Caco-2 (cell line): ENCODE data around the gene CDC42EP5. TPM values are rescaled to one million over a fixed set of nuclear protein-coding genes. Genes with fewer than 3 reads are reported as not detected.
A peak's percentile ranks its signal among the peaks of the same experiment; 100 is the strongest.

ENCODE experiments used
- BruUV-seq: library from RNA; stranded (reverse); fragments of 400-500 nt; replicated peaks from 2 replicates; lab custom pipeline; 2021; lab: Mats Ljungman, UMichigan
- CTCF ChIA-PET: fragments of 300-600 bp; sonication (Branson Sonifier 250); formaldehyde crosslinking; loops from one replicate; lab custom pipeline; 2022; ENCODE audit warnings: antibody characterized with exemption; lab: Charles Lee
- POLR2A ChIA-PET: fragments of 300-600 bp; sonication (Branson Sonifier 250); formaldehyde crosslinking; loops from one replicate; lab custom pipeline; 2022; ENCODE audit warnings: antibody characterized with exemption; lab: Charles Lee
- DNase-seq, 2 experiments: peaks; one replicate each; pipeline versions ENCODE4 v3.0.0 to v3.0.0-alpha.2; 2020 to 2022
- H3K27me3 ChIP-seq: replicated peaks from 2 replicates; pipeline ENCODE4 v1.6.0; 2011; ENCODE audit warnings: low read length; ENCODE audit not compliant: control insufficient read depth, insufficient read depth
- H3K36me3 ChIP-seq: 2 replicates; pipeline ENCODE4 v1.5.1; 2011; ENCODE audit warnings: low read length; ENCODE audit not compliant: control insufficient read depth, insufficient read depth
- H3K4me1 ChIP-seq: fragments of 250-450 bp; sonication (Bioruptor Pico); 2 replicates; pipeline ENCODE4 v1.5.1; 2020; ENCODE audit warnings: mild to moderate bottlenecking
- H3K4me3 ChIP-seq: 2 replicates; pipeline ENCODE4 v1.5.1; 2011; ENCODE audit warnings: low read depth, mild to moderate bottlenecking, control low read depth, low read length
- H3K9me3 ChIP-seq: fragments of 250-450 bp; sonication (Bioruptor Pico); 2 replicates; pipeline ENCODE4 v1.5.1; 2020; ENCODE audit warnings: mild to moderate bottlenecking, moderate library complexity
- H3K27ac Mint-ChIP-seq: one replicate; pipeline ENCODE4 v1.8.0; 2022; ENCODE audit warnings: mixed read lengths; ENCODE audit not compliant: unreplicated experiment
- H3K27me3 Mint-ChIP-seq: one replicate; pipeline ENCODE4 v1.8.0; 2022; ENCODE audit warnings: mixed read lengths; ENCODE audit not compliant: insufficient read depth, unreplicated experiment
- H3K36me3 Mint-ChIP-seq: one replicate; pipeline ENCODE4 v1.8.0; 2022; ENCODE audit warnings: mild to moderate bottlenecking, mixed read lengths; ENCODE audit not compliant: insufficient read depth, unreplicated experiment
- H3K4me1 Mint-ChIP-seq: one replicate; pipeline ENCODE4 v1.8.0; 2022; ENCODE audit warnings: low read depth, mixed read lengths; ENCODE audit not compliant: unreplicated experiment
- H3K4me3 Mint-ChIP-seq: one replicate; pipeline ENCODE4 v1.8.0; 2022; ENCODE audit warnings: mild to moderate bottlenecking, moderate library complexity, mixed read lengths; ENCODE audit not compliant: unreplicated experiment
- H3K9me3 Mint-ChIP-seq: one replicate; pipeline ENCODE4 v1.8.0; 2022; ENCODE audit warnings: mixed read lengths; ENCODE audit not compliant: unreplicated experiment
- CTCF ChIP-seq, 2 experiments: fragments of 200-600 bp in 1 of 2; IDR thresholded peaks; 1 replicate in 1 of 2; 2 replicates in 1 of 2; pipeline versions ENCODE4 v1.5.1 to v1.8.0; 2011 to 2022; ENCODE audit warnings: antibody characterized with exemption in 1 of 2, control low read depth in 1 of 2, inconsistent platforms in 1 of 2, low read depth in 1 of 2, low read length in 1 of 2, mild to moderate bottlenecking in 1 of 2, moderate library complexity in 1 of 2; ENCODE audit not compliant: insufficient read depth in 1 of 2, severe bottlenecking in 1 of 2, unreplicated experiment in 1 of 2
- intact Hi-C: fragments of 100-400 bp; cut with micrococcal nuclease; formaldehyde crosslinking; loops from one replicate; pipeline ENCODE4 v1.10.0; 2022; ENCODE audit not compliant: unreplicated experiment
- total RNA-seq: library from RNA; stranded (reverse); gene quantifications from 2 replicates; pipeline ENCODE4 v1.2.3, GENCODE V29; 2022

The CDC42EP5 gene
- total RNA-seq, 1 experiment from 2014 or later, result 8.6 TPM

- Mint-ChIP-seq H3K36me3 (no peaks in the 10 kb centered on the region), H3K27ac (no peak overlapping the region), H3K27me3 (peaks cover 11% of the 10 kb centered on the region), H3K4me3 (no peak overlapping the region), H3K4me1 (no peaks in the 10 kb centered on the region), H3K9me3 (peaks cover 10% of the 10 kb centered on the region)
- H3K4me1 ChIP-seq, result peaks cover 7% of the 10 kb centered on the region; the same call in 1 of the 2 replicates
- intact Hi-C loops, result no loop called here
- no peak overlapping the region for H3K4me3 ChIP-seq
- H3K9me3 ChIP-seq, result no peaks in the 10 kb centered on the region
- BruUV-seq, result no TSS peak
- CTCF ChIA-PET, result no interaction called here
- no peaks in the 10 kb centered on the region for H3K36me3 ChIP-seq
- POLR2A ChIA-PET, result no interaction called here
- TF ChIP-seq CTCF (IDR thresholded peaks at IDR 0.05; ENCODE audit: insufficient read depth in 1 of 2, low read depth in 1 of 2, low read length in 1 of 2, severe bottlenecking in 1 of 2, unreplicated experiment in 1 of 2), result no peak
- no peaks in the 10 kb centered on the region; the same call in 1 of the 2 replicates for H3K27me3 ChIP-seq
- DNase-seq, result no peak
Observed at GRCh38 chr19:54521022-54521859, 48.1 kb upstream of the CDC42EP5 start.

GRCh38 chr19:54518844-54519243 is 45.7 kb upstream of the CDC42EP5 start:
- intact Hi-C loops, result no loop called here
- H3K27ac Mint-ChIP-seq, result no peak overlapping the region
- H3K4me3 Mint-ChIP-seq, result no peak overlapping the region
- no peaks in the 10 kb centered on the region for H3K9me3 ChIP-seq
- DNase-seq, result no peak
- POLR2A ChIA-PET, result no interaction called here
- H3K4me1 Mint-ChIP-seq, result no peaks in the 10 kb centered on the region
- H3K27me3 ChIP-seq, result no peaks in the 10 kb centered on the region
- H3K36me3 Mint-ChIP-seq, result no peaks in the 10 kb centered on the region
- no peak overlapping the region for H3K4me3 ChIP-seq
- peaks cover 14% of the 10 kb centered on the region for H3K27me3 Mint-ChIP-seq
- no peaks in the 10 kb centered on the region for H3K4me1 ChIP-seq
- peaks cover 10% of the 10 kb centered on the region for H3K9me3 Mint-ChIP-seq
- CTCF ChIA-PET, result no interaction called here
- no peak for TF ChIP-seq CTCF (IDR thresholded peaks at IDR 0.05; ENCODE audit: insufficient read depth in 1 of 2, low read depth in 1 of 2, low read length in 1 of 2, severe bottlenecking in 1 of 2, unreplicated experiment in 1 of 2)
- no peaks in the 10 kb centered on the region for H3K36me3 ChIP-seq
- BruUV-seq, result no TSS peak

- H3K27me3 ChIP-seq, result no peaks in the 10 kb centered on the region
- Mint-ChIP-seq H3K36me3 (no peaks in the 10 kb centered on the region), H3K27ac (no peak overlapping the region), H3K4me3 (no peak overlapping the region), H3K4me1 (peaks cover 2% of the 10 kb centered on the region), H3K27me3 (peaks cover 21% of the 10 kb centered on the region), H3K9me3 (peaks cover 10% of the 10 kb centered on the region)
- TF ChIP-seq CTCF (IDR thresholded peaks at IDR 0.05; ENCODE audit: insufficient read depth in 1 of 2, low read depth in 1 of 2, low read length in 1 of 2, severe bottlenecking in 1 of 2, unreplicated experiment in 1 of 2), result no peak
- no peaks in the 10 kb centered on the region for H3K4me1 ChIP-seq
- ChIA-PET POLR2A (no interaction called here), CTCF (interaction anchor here (0.6 kb wide), 1 partner anchor 99 kb away, joined by 4 read pairs; no protein-coding TSS in a partner anchor)
- no TSS peak for BruUV-seq
- peak; percentile 71 to 81 for DNase-seq
- no peaks in the 10 kb centered on the region for H3K36me3 ChIP-seq
- no peak overlapping the region for H3K4me3 ChIP-seq
- intact Hi-C loops, result no loop called here
- H3K9me3 ChIP-seq, result no peaks in the 10 kb centered on the region
Observed at GRCh38 chr19:54517483-54517882, 44.4 kb upstream of the CDC42EP5 start.
